Measurements from ENCODE around the gene CACNA2D3.

DNA sequence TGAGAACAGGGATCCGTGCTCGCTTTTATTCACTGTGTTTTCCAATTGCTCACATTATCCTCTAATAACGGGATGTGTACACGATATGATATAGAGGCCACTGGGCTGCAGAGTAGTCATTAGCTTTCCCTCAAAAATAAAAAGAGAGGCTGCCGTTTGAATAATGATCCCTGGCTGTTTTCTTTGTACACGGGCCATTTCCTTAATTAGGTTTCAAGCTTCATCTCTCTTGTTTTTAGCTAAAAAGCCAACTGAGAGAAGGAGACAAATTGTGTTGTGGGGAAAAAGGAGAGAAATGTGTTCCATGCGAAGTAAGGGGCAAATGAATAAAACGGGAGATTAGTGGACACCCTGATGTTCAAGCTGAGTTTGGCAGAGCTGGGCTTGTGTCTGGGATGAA, 174.2 kb downstream of the CACNA2D3 start:
- TF ChIP-seq, protein P1, sequence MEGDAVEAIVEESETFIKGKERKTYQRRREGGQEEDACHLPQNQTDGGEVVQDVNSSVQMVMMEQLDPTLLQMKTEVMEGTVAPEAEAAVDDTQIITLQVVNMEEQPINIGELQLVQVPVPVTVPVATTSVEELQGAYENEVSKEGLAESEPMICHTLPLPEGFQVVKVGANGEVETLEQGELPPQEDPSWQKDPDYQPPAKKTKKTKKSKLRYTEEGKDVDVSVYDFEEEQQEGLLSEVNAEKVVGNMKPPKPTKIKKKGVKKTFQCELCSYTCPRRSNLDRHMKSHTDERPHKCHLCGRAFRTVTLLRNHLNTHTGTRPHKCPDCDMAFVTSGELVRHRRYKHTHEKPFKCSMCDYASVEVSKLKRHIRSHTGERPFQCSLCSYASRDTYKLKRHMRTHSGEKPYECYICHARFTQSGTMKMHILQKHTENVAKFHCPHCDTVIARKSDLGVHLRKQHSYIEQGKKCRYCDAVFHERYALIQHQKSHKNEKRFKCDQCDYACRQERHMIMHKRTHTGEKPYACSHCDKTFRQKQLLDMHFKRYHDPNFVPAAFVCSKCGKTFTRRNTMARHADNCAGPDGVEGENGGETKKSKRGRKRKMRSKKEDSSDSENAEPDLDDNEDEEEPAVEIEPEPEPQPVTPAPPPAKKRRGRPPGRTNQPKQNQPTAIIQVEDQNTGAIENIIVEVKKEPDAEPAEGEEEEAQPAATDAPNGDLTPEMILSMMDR (conservative IDR thresholded peaks at IDR 0.05; ENCODE audit: low read length) = no peak
- no peak for TF ChIP-seq EZH2phosphoT487 (IDR thresholded peaks at IDR 0.05; ENCODE audit: borderline replicate concordance, low read depth, low read length)
